ENCODE results near the gene CSNK1A1L.
A peak's percentile ranks its signal among the peaks of the same experiment; 100 is the strongest.

Gene CSNK1A1L

GRCh38 chr13:37105251-37105714, at the start of gene CSNK1A1L:
Gene CSNK1A1L (minus strand): TSS chr13:37105664. CDS start chr13:37105256, 408 bp downstream.
- DNase-seq = no peak

- DNase-seq = no peak
Observed at GRCh38 chr13:37149380-37149779, 43.9 kb upstream of the CSNK1A1L start.

GRCh38 chr13:37148501-37148900, 43.0 kb upstream of the CSNK1A1L start:
- no peak for DNase-seq

GRCh38 chr13:37144661-37145060, 39.2 kb upstream of the CSNK1A1L start:
- DNase-seq = no peak

GRCh38 chr13:37143911-37144310, 38.4 kb upstream of the CSNK1A1L start:
- DNase-seq = no peak

- no peak for DNase-seq
Observed at GRCh38 chr13:37142877-37143276, 37.4 kb upstream of the CSNK1A1L start.

GRCh38 chr13:37141011-37141410, 35.5 kb upstream of the CSNK1A1L start:
- DNase-seq = no peak

GRCh38 chr13:37139356-37139755, 33.9 kb upstream of the CSNK1A1L start:
- no peak for DNase-seq

GRCh38 chr13:37138926-37139325, 33.5 kb upstream of the CSNK1A1L start:
- no peak for DNase-seq

- DNase-seq = no peak
Observed at GRCh38 chr13:37138169-37138568, 32.7 kb upstream of the CSNK1A1L start.

- no peak for DNase-seq
Observed at GRCh38 chr13:37136633-37137032, 31.2 kb upstream of the CSNK1A1L start.

- no peak for DNase-seq
Observed at GRCh38 chr13:37136187-37136586, 30.7 kb upstream of the CSNK1A1L start.

GRCh38 chr13:37134411-37135041, 29.1 kb upstream of the CSNK1A1L start:
- DNase-seq = no peak

GRCh38 chr13:37132211-37132610, 26.7 kb upstream of the CSNK1A1L start:
- no peak for DNase-seq

GRCh38 chr13:37131092-37131491, 25.6 kb upstream of the CSNK1A1L start:
- no peak for DNase-seq

GRCh38 chr13:37129866-37130265, 24.4 kb upstream of the CSNK1A1L start:
- DNase-seq = no peak

- DNase-seq = no peak
Observed at GRCh38 chr13:37127691-37128241, 22.3 kb upstream of the CSNK1A1L start.

- DNase-seq = peak; percentile 56
Observed at GRCh38 chr13:37123337-37123736, 17.9 kb upstream of the CSNK1A1L start.

GRCh38 chr13:37118016-37118415, 12.6 kb upstream of the CSNK1A1L start:
- no peak for DNase-seq

GRCh38 chr13:37114250-37114649, 8.8 kb upstream of the CSNK1A1L start:
- no peak for DNase-seq

- peak; percentile 82 for DNase-seq
Observed at GRCh38 chr13:37113534-37113933, 8.1 kb upstream of the CSNK1A1L start.

GRCh38 chr13:37109051-37109678, 3.7 kb upstream of the CSNK1A1L start:
- DNase-seq = no peak

GRCh38 chr13:37107868-37108267, 2.4 kb upstream of the CSNK1A1L start:
- no peak for DNase-seq

GRCh38 chr13:37107456-37107855, 2.0 kb upstream of the CSNK1A1L start:
- no peak for DNase-seq
